MG63 (cell line): ENCODE results near the gene CRB2. TPM values are rescaled to one million over a fixed set of nuclear protein-coding genes. Genes with fewer than 3 reads are reported as not detected.
"Not testable (repeated sequence)": the region's sequence is repeated elsewhere in the genome, so short reads cannot be mapped to it uniquely, and the experiment has no call there.

Experiments
- DNase-seq: peaks from one replicate; pipeline ENCODE4 v3.0.0-alpha.2; 2020
- H3K27me3 ChIP-seq: fragments of 250-450 bp; sonication (Bioruptor Pico); 2 replicates; pipeline ENCODE4 v1.5.1; 2020; ENCODE audit warnings: mild to moderate bottlenecking, moderate library complexity
- H3K36me3 ChIP-seq: fragments of 250-450 bp; sonication (Bioruptor Pico); 2 replicates; pipeline ENCODE4 v1.5.1; 2020; ENCODE audit warnings: mild to moderate bottlenecking, moderate library complexity
- H3K4me3 ChIP-seq: fragments of 250-450 bp; sonication (Bioruptor Pico); 2 replicates; pipeline ENCODE4 v1.5.1; 2020; ENCODE audit warnings: mild to moderate bottlenecking, moderate library complexity
- H3K9me3 ChIP-seq: fragments of 250-450 bp; sonication (Bioruptor Pico); 2 replicates; pipeline ENCODE4 v1.5.1; 2020; ENCODE audit warnings: mild to moderate bottlenecking, moderate library complexity
- total RNA-seq: library from RNA; depleted of rRNA; stranded (reverse); fragments of >200 nt; shearing (Covaris generic); gene quantifications from 2 replicates; pipeline ENCODE4 v1.2.3, GENCODE V29; 2014; ENCODE audit warnings: low replicate concordance

Gene CRB2
- total RNA-seq, 1 experiment from 2014 or later, result not detected

- H3K27me3 ChIP-seq, result no peaks in the 10 kb centered on the region
- no peak overlapping the region for H3K4me3 ChIP-seq
- H3K36me3 ChIP-seq, result no peaks in the 10 kb centered on the region
- DNase-seq, result no peak
- H3K9me3 ChIP-seq, result no peaks in the 10 kb centered on the region
These were observed 32.6 kb upstream of the CRB2 start for GRCh38 chr9:123323196-123324013.

- DNase-seq, result no peak
- H3K4me3 ChIP-seq, result no peak overlapping the region
- no peaks in the 10 kb centered on the region for H3K27me3 ChIP-seq
- no peaks in the 10 kb centered on the region for H3K9me3 ChIP-seq
- H3K36me3 ChIP-seq, result no peaks in the 10 kb centered on the region
These were observed 31.2 kb upstream of the CRB2 start for GRCh38 chr9:123324767-123325183.

GRCh38 chr9:123326187-123326586 lies 29.8 kb upstream of the CRB2 start:
- H3K27me3 ChIP-seq, result no peaks in the 10 kb centered on the region
- no peaks in the 10 kb centered on the region for H3K36me3 ChIP-seq
- DNase-seq, result no peak
- no peaks in the 10 kb centered on the region for H3K9me3 ChIP-seq
- H3K4me3 ChIP-seq, result no peak overlapping the region

- Histone ChIP-seq H3K36me3 (no peaks in the 10 kb centered on the region), H3K4me3 (no peak overlapping the region), H3K9me3 (no peaks in the 10 kb centered on the region), H3K27me3 (no peaks in the 10 kb centered on the region)
- DNase-seq, result peak; percentile 37
These were observed 29.3 kb upstream of the CRB2 start for GRCh38 chr9:123326662-123327093.

- Histone ChIP-seq H3K4me3 (no peak overlapping the region), H3K27me3 (no peaks in the 10 kb centered on the region), H3K9me3 (no peaks in the 10 kb centered on the region), H3K36me3 (no peaks in the 10 kb centered on the region)
- DNase-seq, result no peak
These were observed 28.3 kb upstream of the CRB2 start for GRCh38 chr9:123327697-123328100.

- no peaks in the 10 kb centered on the region for H3K9me3 ChIP-seq
- no peak for DNase-seq
- no peaks in the 10 kb centered on the region for H3K36me3 ChIP-seq
- H3K27me3 ChIP-seq, result no peaks in the 10 kb centered on the region
- no peak overlapping the region for H3K4me3 ChIP-seq
These were observed 26.6 kb upstream of the CRB2 start for GRCh38 chr9:123329329-123329955.

GRCh38 chr9:123331346-123332060 lies 24.5 kb upstream of the CRB2 start:
- no peak for DNase-seq
- Histone ChIP-seq H3K9me3 (no peaks in the 10 kb centered on the region), H3K36me3 (no peaks in the 10 kb centered on the region), H3K27me3 (no peaks in the 10 kb centered on the region), H3K4me3 (no peak overlapping the region)

- DNase-seq, result peak; percentile 89
- not testable (repeated sequence) for H3K4me3 ChIP-seq, H3K9me3 ChIP-seq, H3K27me3 ChIP-seq, H3K36me3 ChIP-seq
These were observed 22.8 kb upstream of the CRB2 start for GRCh38 chr9:123333058-123333669.

GRCh38 chr9:123334639-123335038 lies 21.4 kb upstream of the CRB2 start:
- Histone ChIP-seq H3K9me3 (no peaks in the 10 kb centered on the region), H3K4me3 (no peak overlapping the region), H3K27me3 (no peaks in the 10 kb centered on the region), H3K36me3 (no peaks in the 10 kb centered on the region)
- DNase-seq, result no peak

- no peaks in the 10 kb centered on the region for H3K27me3 ChIP-seq
- H3K4me3 ChIP-seq, result no peak overlapping the region
- DNase-seq, result peak; percentile 80
- H3K36me3 ChIP-seq, result no peaks in the 10 kb centered on the region
- no peaks in the 10 kb centered on the region for H3K9me3 ChIP-seq
These were observed 20.6 kb upstream of the CRB2 start for GRCh38 chr9:123335193-123335985.

- DNase-seq, result no peak
- Histone ChIP-seq H3K27me3 (no peaks in the 10 kb centered on the region), H3K9me3 (no peaks in the 10 kb centered on the region), H3K36me3 (no peaks in the 10 kb centered on the region), H3K4me3 (no peak overlapping the region)
These were observed 20.0 kb upstream of the CRB2 start for GRCh38 chr9:123335986-123336329.

- Histone ChIP-seq H3K36me3 (no peaks in the 10 kb centered on the region), H3K9me3 (no peaks in the 10 kb centered on the region), H3K4me3 (no peak overlapping the region), H3K27me3 (no peaks in the 10 kb centered on the region)
- no peak for DNase-seq
These were observed 19.5 kb upstream of the CRB2 start for GRCh38 chr9:123336449-123336848.

GRCh38 chr9:123336959-123337358 lies 19.0 kb upstream of the CRB2 start:
- Histone ChIP-seq H3K4me3 (no peak overlapping the region), H3K36me3 (no peaks in the 10 kb centered on the region), H3K27me3 (no peaks in the 10 kb centered on the region), H3K9me3 (no peaks in the 10 kb centered on the region)
- DNase-seq, result no peak

GRCh38 chr9:123337971-123338370 lies 18.0 kb upstream of the CRB2 start:
- no peaks in the 10 kb centered on the region for H3K36me3 ChIP-seq
- H3K9me3 ChIP-seq, result no peaks in the 10 kb centered on the region
- H3K4me3 ChIP-seq, result no peak overlapping the region
- no peak for DNase-seq
- H3K27me3 ChIP-seq, result no peaks in the 10 kb centered on the region

GRCh38 chr9:123338710-123339665 lies 17.0 kb upstream of the CRB2 start:
- DNase-seq, result no peak
- Histone ChIP-seq H3K9me3 (no peaks in the 10 kb centered on the region), H3K4me3 (no peak overlapping the region), H3K27me3 (no peaks in the 10 kb centered on the region), H3K36me3 (no peaks in the 10 kb centered on the region)
